HG03439 (cell line): ENCODE results near the gene MYO16.
"Not testable (repeated sequence)": the region's sequence is repeated elsewhere in the genome, so short reads cannot be mapped to it uniquely, and the experiment has no call there.

Source experiments
- ATAC-seq: cut with Tn5 transposase; IDR thresholded peaks from one replicate; pipeline ENCODE4 v1.9.1; 2021; ENCODE audit warnings: mild to moderate bottlenecking, moderate library complexity; ENCODE audit not compliant: unreplicated experiment

MYO16 gene

DNA sequence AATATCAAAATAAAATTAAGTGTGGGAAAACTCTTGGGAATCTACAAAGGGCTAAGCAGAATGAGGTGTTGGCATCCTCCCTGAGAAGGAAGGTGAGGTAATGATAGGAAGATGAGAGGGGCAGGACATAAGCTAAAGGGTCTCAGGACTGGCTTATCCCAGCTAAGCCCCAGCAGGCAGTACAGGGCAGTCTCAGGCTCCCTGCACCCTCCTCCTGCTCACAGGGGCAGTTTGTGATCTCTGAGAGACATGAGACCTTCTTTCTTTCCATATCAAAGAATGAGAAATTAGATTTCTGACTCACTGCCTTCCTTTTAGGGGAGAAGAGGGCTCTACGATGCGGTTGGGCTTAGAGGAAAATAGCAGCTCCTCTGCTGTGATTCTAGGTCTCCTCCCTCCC, 586.0 kb downstream of the MYO16 start:
- ATAC-seq: no peak

GRCh38 chr13:109217510-109217909, 588.1 kb downstream of the MYO16 start:
- ATAC-seq: not testable (repeated sequence)

- ATAC-seq: no peak
Measured at GRCh38 chr13:109220631-109221030, 591.2 kb downstream of the MYO16 start.

DNA sequence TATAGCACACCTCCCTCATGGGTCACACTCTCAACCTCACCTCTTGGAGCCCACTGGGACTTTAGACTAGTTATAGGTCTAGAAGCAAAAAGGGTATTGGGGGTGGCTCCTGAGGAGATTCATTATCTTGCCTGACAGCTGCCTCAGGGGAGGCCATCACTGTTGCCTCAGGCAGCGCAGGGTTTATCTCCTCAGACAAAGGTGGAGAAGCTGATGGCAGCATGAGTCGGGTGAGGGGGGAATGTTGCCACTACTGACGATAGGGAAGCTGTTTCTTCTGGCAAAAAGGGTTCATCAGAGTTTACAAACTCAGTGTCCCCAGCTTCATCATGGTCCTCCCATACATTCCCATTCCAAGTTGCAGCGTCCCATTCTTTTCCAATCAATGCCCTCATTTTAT, 594.6 kb downstream of the MYO16 start:
- ATAC-seq: no peak

GRCh38 chr13:109226631-109227030, 597.2 kb downstream of the MYO16 start:
- ATAC-seq: no peak

DNA sequence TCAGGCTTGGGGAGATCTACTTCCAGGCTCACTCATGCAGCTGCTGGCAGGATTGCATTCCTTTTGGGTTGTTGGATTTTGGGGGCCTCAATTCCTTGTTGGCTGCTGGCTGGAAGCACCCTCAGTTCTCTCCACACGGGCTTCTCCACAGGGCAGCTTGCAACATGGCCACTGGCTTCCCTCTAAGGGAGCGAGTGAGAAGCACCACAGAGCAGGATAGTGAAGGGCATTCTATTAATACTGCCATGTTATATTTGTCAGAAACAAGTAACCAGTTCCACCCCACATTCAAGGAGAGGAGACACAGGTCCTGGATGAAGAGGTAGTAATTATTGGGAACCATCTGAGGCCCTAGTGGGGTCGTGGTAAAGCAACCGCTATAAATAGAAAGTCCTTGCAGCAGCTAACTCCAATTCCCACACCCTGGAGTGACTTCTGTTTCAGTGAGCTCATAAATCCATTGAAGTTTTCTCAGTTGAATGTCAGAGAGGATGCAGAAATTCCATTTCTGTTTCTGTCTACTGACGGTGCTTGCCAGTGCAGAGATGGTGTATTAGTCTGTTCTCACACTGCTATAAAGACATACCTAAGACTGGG, 598.0 kb downstream of the MYO16 start:
- no peak for ATAC-seq

DNA sequence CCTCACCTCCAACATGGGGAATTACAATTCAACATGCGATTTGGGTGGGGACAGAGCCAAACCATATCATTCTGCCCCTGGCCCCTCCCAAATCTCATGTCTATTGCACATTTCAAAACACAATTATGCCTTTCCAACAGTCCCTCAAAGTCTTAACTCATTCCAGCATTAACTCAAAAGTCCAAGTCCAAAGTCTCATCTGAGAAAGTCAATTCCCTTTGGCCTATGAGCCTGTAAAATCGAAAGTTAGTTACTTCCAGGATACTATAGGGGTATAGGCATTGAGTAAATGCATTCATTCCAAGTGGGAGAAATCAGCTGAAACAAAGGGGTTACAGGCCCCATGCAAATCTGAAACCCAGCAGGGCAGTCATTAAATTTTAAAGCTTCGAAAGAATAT, 598.8 kb downstream of the MYO16 start:
- ATAC-seq: no peak

GRCh38 chr13:109231888-109232287, 602.5 kb downstream of the MYO16 start:
- ATAC-seq: no peak

- ATAC-seq: no peak
Measured at GRCh38 chr13:109233293-109233692, 603.9 kb downstream of the MYO16 start.

- no peak for ATAC-seq
Measured at GRCh38 chr13:109235901-109236300, 606.5 kb downstream of the MYO16 start.

DNA sequence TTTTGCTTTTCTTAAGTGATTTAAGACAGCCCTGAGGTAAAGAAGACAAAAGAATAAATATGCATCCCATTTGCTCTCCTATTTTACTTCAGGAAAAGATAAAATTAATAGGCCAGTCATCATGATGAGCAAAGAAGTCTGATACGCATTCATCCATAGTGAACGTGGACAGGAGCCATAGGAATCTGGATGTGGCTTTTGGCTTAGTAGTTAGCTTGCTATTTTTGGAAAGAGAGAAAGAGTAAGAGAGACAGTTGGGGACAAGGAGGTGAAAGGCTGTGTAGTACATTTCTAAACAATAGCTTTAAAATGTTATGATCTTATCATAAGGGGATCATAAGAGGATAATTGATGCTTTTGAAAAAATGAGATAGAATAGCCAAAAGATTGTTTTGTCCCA, 611.7 kb downstream of the MYO16 start:
- ATAC-seq: no peak

DNA sequence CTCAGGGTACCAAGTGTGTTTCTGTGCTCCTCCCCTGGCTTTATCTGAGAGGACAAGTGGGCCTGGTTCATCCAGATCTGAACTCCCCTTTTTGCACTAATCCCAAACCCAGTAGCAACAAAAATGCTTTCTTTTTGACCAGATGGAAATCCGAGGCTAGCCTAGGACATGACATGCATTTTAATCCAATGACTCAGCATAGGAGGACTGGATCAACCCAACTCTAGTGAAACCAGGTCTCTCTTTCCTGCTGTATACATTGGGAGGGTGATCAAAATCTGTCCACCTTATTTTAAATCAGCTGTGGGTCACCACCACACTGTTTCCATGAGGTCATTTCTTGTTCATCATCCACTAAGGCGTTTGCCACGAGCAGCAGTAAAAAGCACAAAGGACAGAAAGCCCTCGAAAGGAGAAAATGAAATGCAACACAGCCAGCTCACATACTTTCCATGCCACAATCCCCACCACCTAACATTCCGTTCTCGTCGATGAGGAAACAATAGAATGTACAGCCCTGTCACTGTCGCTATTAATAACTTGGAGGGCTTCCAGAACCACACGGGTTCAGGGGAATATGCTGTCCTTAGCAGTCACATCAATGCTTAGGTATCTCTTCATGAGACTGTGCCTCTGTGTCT, 614.0 kb downstream of the MYO16 start:
- ATAC-seq: no peak

GRCh38 chr13:109244566-109244965, 615.2 kb downstream of the MYO16 start:
- ATAC-seq: no peak

DNA sequence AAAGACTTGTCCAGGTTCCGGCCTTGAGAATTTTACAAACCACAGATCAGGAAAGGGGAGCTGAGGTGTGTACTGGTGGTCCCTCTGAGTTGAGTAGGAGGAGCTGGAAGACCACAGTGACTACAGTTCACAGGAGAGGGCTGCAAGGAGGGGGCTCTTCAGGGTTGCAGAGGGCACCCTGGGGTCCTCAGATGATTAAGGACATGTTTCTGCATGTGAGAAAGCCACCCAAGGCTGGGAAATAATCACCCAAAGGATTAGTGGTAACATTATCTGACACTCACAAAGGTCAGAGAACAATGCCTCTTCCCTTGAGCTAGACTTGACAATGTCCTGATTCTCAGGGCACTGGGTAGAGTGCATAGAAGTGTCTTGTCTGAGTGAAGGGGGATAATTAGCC, 616.6 kb downstream of the MYO16 start:
- no peak for ATAC-seq

- no peak for ATAC-seq
Measured at GRCh38 chr13:109249780-109250528, 620.5 kb downstream of the MYO16 start.

DNA sequence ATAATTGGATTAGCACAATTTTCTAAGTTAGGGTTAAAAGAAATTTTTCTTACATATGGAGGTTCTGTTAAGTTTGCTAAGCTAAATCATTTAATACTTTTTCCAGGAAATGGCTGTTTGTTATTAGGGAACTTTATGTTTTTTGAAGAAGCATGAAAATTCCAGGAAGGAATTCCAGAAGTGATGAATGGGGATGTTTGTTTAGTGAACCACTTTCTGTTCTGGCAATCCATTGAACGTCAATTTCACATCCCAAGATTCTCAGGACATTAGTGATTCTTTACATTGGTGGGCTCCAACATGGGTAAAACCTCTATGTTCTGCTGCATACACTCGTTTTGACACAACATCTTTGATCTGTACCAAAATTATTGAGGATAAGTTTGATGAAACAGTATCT, 622.5 kb downstream of the MYO16 start:
- ATAC-seq: no peak

DNA sequence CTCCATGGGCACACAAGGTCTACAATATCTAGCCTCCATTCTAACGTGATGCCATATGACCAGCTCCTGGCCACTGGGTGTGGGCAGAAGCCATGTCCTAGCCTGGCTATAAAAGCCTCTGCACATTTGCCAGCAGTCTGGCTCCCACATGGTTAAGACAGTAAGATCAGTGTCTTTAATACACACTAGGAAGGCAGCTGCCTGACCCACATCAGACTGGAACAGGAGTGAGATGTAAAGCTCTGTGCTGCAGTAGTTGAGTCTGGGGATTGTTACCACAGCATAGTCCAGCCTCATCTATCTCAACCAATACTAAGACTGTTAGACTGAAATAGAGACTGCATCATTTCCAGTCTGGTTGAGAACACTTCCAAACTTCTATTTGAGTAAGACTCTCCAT, 623.9 kb downstream of the MYO16 start:
- ATAC-seq: no peak

DNA sequence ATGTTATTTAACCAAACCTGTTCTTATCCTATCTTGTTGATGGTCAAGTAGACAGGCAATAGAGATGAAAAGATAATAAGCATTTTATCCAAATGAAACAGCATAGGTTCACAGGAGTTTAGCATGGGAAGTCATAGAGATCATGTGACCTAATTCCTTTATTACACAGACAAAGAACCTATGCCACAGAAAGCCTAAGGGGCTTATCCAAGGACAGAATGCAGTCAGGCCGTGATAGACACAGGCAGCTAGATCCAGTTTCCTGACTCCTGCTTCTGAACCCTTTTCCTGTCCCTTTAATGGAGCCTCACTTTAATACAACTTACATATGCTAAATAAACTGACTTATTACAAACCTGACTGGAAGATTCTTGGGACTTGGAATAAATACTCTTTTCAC, 624.9 kb downstream of the MYO16 start:
- no peak for ATAC-seq

- no peak for ATAC-seq
Measured at GRCh38 chr13:109255141-109255856, 625.9 kb downstream of the MYO16 start.

- no peak for ATAC-seq
Measured at GRCh38 chr13:109256866-109257760, 627.7 kb downstream of the MYO16 start.
